ENCODE measurements around the gene PPP1R12A.

PPP1R12A gene

GRCh38 chr12:79764641-79765040 is 170.3 kb downstream of the PPP1R12A start:
- H3K27me3 ChIP-seq (ENCODE audit: insufficient read depth, poor library complexity, severe bottlenecking), result no peaks in the 10 kb centered on the region
- TF ChIP-seq GABPA (IDR thresholded peaks at IDR 0.05; ENCODE audit: low read depth), result no peak
- no peak for TF ChIP-seq REST (IDR thresholded peaks at IDR 0.05; ENCODE audit: insufficient replicate concordance, low read depth)
- TF ChIP-seq SPI1 (IDR thresholded peaks at IDR 0.05; ENCODE audit: borderline replicate concordance, low read depth), result no peak
- no peak for TF ChIP-seq POLR2AphosphoS5 (IDR thresholded peaks at IDR 0.05; ENCODE audit: low read depth)
- TF ChIP-seq CTCF (IDR thresholded peaks at IDR 0.05; ENCODE audit: insufficient read depth, low read length), result no peak
- no peak overlapping the region for H3K4me3 ChIP-seq (replicated peaks; ENCODE audit: insufficient read depth, low read length)
- no peak for DNase-seq (ENCODE audit: low read depth in 1 of 2, low spot score in 1 of 2)
- H3K27ac ChIP-seq (replicated peaks), result no peak overlapping the region

- DNase-seq (ENCODE audit: low read depth in 1 of 2, low spot score in 1 of 2), result no peak
- H3K27ac ChIP-seq (replicated peaks), result no peak overlapping the region
- no peaks in the 10 kb centered on the region for H3K27me3 ChIP-seq (ENCODE audit: insufficient read depth, poor library complexity, severe bottlenecking)
- TF ChIP-seq GABPA (IDR thresholded peaks at IDR 0.05; ENCODE audit: low read depth) (no peak), CTCF (IDR thresholded peaks at IDR 0.05; ENCODE audit: insufficient read depth, low read length) (no peak), SPI1 (IDR thresholded peaks at IDR 0.05; ENCODE audit: borderline replicate concordance, low read depth) (no peak), POLR2AphosphoS5 (IDR thresholded peaks at IDR 0.05; ENCODE audit: low read depth) (no peak), REST (IDR thresholded peaks at IDR 0.05; ENCODE audit: insufficient replicate concordance, low read depth) (no peak)
- no peak overlapping the region for H3K4me3 ChIP-seq (replicated peaks; ENCODE audit: insufficient read depth, low read length)
Measured at GRCh38 chr12:79763766-79764452, 171.0 kb downstream of the PPP1R12A start.

- Histone ChIP-seq H3K4me3 (replicated peaks; ENCODE audit: insufficient read depth, low read length) (no peak overlapping the region), H3K27ac (replicated peaks) (no peak overlapping the region), H3K27me3 (ENCODE audit: insufficient read depth, poor library complexity, severe bottlenecking) (no peaks in the 10 kb centered on the region)
- no peak for DNase-seq (ENCODE audit: low read depth in 1 of 2, low spot score in 1 of 2)
- TF ChIP-seq CTCF (IDR thresholded peaks at IDR 0.05; ENCODE audit: insufficient read depth, low read length) (no peak), GABPA (IDR thresholded peaks at IDR 0.05; ENCODE audit: low read depth) (no peak), SPI1 (IDR thresholded peaks at IDR 0.05; ENCODE audit: borderline replicate concordance, low read depth) (no peak), REST (IDR thresholded peaks at IDR 0.05; ENCODE audit: insufficient replicate concordance, low read depth) (no peak), POLR2AphosphoS5 (IDR thresholded peaks at IDR 0.05; ENCODE audit: low read depth) (no peak)
Measured at GRCh38 chr12:79761341-79761740, 173.6 kb downstream of the PPP1R12A start.

Measured in HL-60 (cell line).